ENCODE measurements around the gene GPR17. TPM values are rescaled to one million over a fixed set of nuclear protein-coding genes. Genes with fewer than 3 reads are reported as not detected.

Gene GPR17
- total RNA-seq, 1 experiment from 2014 or later: 0.35 TPM

DNA sequence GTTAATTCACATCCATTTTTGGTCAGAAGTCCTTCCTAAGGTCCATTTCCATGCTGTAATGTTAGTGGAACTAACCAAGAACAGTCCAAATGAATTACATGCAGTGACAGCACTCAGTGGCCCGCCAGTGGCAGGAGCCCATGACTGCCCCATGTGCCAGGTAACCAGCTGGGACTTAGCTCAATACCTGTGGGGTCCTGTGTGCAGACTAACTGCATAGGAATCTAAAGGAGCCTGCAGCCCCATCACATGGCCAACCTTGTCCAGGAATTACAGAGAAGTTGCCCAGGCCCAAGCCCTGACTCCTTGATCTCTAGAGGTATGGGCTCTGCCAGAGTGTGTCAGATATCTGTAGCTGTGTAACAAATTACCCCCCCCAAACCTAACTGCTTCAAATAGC, 35.4 kb upstream of the GPR17 start:
- no peaks in the 10 kb centered on the region for H3K27me3 ChIP-seq (ENCODE audit: insufficient read depth, low read length)
- Mint-ChIP-seq H3K27ac (no peak overlapping the region), H3K9me3 (peaks cover 6 to 10% of the 10 kb centered on the region in 2 experiments; a peak in 4 of 5 replicates), H3K27me3 (ENCODE audit: low read depth) (peaks cover 6% of the 10 kb centered on the region), H3K4me3 (no peak overlapping the region), H3K36me3 (ENCODE audit: insufficient read depth in 1 of 3, low read depth in 3 of 3) (no peaks in the 10 kb centered on the region; a peak in 1 of 7 replicates), H3K4me1 (no peaks in the 10 kb centered on the region)
- H3K23me2 ChIP-seq (ENCODE audit: insufficient read length, low read depth, low read length, poor library complexity, severe bottlenecking): no peaks in the 10 kb centered on the region
- no peak overlapping the region for H2BK15ac ChIP-seq (ENCODE audit: low read depth, low read length)
- no peak overlapping the region for H3K23ac ChIP-seq (ENCODE audit: insufficient read length, low read depth, low read length)
- no peak overlapping the region for H3K27ac ChIP-seq (ENCODE audit: insufficient read length, low read depth, low read length)
- H3T11ph ChIP-seq (ENCODE audit: low read length): no peak overlapping the region
- no peak overlapping the region for H3K18ac ChIP-seq (ENCODE audit: insufficient read length, low read depth, low read length)
- H3K14ac ChIP-seq (ENCODE audit: insufficient read depth, low read length): no peak overlapping the region
- no peak overlapping the region for H2BK12ac ChIP-seq (ENCODE audit: insufficient read length, low read depth, low read length)
- DNase-seq: no peak
- no peak overlapping the region for H3K9ac ChIP-seq (ENCODE audit: extremely low read depth, insufficient read length, low read length)
- no peak overlapping the region for H2AK5ac ChIP-seq (ENCODE audit: insufficient read length, low read length)
- H4K5ac ChIP-seq (ENCODE audit: insufficient read length, low read depth, low read length): no peak overlapping the region
- peaks cover 5% of the 10 kb centered on the region for H3K9me3 ChIP-seq (ENCODE audit: control insufficient read depth, low read depth, low read length)
- H3K4me2 ChIP-seq (ENCODE audit: insufficient read depth, insufficient read length, low read length): no peak overlapping the region
- no peak overlapping the region for H3K56ac ChIP-seq (ENCODE audit: insufficient read length, low read depth, low read length)
- no peak overlapping the region for H3K4ac ChIP-seq (ENCODE audit: low read depth, low read length)
- no peaks in the 10 kb centered on the region for H3K4me1 ChIP-seq (ENCODE audit: insufficient read depth, low read length)
- no peak overlapping the region for H4K8ac ChIP-seq (replicated peaks; ENCODE audit: insufficient read length, low read depth, low read length)
- H2BK120ac ChIP-seq (ENCODE audit: low read depth, low read length, poor library complexity, severe bottlenecking): no peak overlapping the region
- TF ChIP-seq, protein P1, sequence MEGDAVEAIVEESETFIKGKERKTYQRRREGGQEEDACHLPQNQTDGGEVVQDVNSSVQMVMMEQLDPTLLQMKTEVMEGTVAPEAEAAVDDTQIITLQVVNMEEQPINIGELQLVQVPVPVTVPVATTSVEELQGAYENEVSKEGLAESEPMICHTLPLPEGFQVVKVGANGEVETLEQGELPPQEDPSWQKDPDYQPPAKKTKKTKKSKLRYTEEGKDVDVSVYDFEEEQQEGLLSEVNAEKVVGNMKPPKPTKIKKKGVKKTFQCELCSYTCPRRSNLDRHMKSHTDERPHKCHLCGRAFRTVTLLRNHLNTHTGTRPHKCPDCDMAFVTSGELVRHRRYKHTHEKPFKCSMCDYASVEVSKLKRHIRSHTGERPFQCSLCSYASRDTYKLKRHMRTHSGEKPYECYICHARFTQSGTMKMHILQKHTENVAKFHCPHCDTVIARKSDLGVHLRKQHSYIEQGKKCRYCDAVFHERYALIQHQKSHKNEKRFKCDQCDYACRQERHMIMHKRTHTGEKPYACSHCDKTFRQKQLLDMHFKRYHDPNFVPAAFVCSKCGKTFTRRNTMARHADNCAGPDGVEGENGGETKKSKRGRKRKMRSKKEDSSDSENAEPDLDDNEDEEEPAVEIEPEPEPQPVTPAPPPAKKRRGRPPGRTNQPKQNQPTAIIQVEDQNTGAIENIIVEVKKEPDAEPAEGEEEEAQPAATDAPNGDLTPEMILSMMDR (conservative IDR thresholded peaks at IDR 0.05): no peak
- H2BK5ac ChIP-seq (ENCODE audit: insufficient read length, low read length): no peak overlapping the region
- no peaks in the 10 kb centered on the region for H3K79me1 ChIP-seq (ENCODE audit: insufficient read depth, low read depth, low read length, poor library complexity, severe bottlenecking)
- no peaks in the 10 kb centered on the region for H3K79me2 ChIP-seq (ENCODE audit: insufficient read depth, low read length)
- no peaks in the 10 kb centered on the region for H4K20me1 ChIP-seq (ENCODE audit: control insufficient read depth, insufficient read depth, insufficient read length)
- WGBS (ENCODE audit: extremely low coverage, insufficient read length, low lambda C conversion rate): no CpG with 5 or more reads among the region's 1 CpG
- H4K91ac ChIP-seq (ENCODE audit: insufficient read length, low read depth, low read length): no peak overlapping the region
- H2AFZ ChIP-seq (ENCODE audit: low read length): no peak overlapping the region
- no peak overlapping the region for H2BK20ac ChIP-seq (ENCODE audit: low read depth, low read length, poor library complexity, severe bottlenecking)

Measured in H9 (cell line).